ENCODE measurements around the gene RHBDD2.

Gene RHBDD2

DNA sequence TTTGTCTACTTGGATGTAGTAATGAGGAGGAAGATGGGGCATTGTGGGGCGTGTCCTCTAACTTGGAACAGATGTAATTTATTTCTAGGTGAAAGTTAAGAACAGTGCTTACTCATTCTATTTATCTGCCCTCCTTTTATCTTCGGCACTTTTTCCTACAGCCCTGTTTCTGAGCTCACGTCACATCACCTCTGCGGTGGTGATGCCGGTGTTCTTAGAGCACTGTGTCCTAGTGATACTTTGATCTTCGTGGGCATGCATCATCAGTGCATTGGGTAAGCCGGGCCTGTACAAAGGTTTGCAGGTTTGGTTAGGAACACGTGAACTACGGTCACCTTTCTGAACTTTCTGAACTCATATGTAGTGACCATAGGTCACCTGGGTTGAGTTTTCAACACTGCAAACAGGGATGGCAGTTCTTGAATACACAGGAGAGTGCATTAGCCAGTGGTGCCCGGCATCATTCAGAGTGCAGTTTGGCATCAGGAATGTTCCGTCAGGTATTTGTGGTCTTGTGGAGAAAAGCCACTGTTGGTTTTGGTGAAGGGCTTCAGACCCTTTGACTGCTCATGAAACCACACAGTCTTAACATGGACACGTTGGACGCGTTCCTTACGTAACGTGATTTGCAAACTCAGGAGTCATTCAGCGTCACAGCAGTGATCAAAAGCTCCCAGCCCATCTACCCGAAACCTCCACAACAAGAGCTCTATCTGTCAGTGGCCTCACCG is 41.8 kb downstream of the RHBDD2 start:
- DNase-seq, result no peak

DNA sequence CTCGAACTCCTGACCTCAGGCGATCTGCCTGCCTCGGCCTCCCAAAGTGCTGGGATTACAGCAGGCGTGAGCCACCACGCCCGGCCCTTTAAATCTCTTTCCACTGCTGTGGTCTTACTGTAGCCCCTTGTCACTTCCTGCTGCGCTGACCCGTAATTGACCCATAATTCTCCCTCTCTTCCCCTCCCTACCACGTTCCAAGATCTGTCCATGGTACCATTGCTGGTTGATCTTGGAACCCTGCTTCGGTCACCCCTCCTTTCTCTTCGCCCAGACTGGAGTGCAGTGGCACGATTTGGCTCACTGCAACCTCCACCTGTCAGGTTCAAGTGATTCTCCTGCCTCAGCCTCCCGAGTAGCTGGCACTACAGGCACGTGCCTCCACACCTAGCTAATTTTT is 42.6 kb downstream of the RHBDD2 start:
- no peak for DNase-seq

DNA sequence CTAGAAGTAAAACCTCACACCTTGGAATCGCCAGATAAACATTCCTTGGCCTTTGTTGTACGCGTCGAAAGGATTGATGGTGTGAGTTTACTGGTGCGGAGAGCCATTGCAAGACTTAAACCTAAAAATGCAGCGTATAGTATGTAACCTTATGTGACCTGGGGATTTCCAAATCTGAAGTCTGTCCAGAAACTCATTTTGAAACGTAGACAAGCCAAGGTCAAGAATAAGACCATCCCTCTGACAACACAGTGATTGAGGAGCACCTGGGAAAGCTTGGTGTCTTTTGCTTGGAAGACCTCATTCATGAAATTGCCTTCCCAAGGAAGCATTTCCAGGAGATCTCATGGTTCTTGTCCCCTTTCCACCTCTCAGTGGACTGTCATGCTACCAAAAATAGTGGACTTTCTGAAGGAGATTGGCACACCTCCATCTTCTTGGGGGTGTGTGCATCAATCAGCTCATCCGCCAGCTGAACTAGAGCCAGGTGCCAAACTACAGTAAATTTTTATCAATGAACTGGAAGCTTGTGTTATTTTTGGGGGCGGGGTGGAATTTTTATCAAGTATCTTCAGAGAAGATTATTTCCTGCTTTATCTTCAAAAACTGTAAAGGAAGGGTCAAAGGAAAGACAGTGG is 44.3 kb downstream of the RHBDD2 start:
- no peak for DNase-seq

DNA sequence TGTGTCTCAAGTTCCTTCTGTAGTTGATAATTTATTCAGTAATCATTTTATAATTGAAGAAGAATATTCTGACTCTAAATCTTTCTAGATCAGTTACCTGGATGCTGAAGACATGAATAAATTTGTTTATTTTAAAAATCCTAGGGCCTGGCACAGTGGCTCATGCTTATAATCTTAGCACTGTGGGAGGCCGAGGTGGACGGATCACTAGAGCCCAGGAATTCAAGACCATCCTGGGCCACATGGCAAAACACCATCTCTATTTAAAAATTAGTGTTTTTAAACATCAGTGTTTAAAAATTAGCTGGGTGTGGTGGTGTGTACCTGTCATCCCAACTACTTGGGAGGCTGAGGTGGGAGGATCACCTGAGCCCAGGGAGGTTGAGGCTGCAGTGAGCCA is 45.4 kb downstream of the RHBDD2 start:
- DNase-seq, result no peak

DNA sequence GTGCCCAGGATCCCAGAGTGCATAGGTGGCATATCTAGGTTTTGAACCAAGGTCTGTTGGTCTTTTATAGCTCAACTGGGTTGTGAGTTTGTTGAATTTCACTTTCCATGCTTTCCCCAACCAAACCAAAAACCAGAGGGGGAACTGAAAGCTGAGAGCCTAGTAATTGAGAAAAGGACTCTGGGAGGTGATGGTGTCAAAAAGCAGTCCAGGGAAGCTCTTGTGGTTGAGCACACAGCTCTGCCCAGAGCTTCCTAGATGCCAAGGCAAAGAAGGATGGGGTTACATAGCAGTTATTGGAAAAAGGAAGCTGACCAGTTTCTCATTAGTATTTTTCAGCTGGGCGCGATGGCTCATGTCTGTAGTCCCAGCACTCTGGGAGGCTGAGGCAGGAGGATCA is 46.1 kb downstream of the RHBDD2 start:
- DNase-seq, result no peak

DNA sequence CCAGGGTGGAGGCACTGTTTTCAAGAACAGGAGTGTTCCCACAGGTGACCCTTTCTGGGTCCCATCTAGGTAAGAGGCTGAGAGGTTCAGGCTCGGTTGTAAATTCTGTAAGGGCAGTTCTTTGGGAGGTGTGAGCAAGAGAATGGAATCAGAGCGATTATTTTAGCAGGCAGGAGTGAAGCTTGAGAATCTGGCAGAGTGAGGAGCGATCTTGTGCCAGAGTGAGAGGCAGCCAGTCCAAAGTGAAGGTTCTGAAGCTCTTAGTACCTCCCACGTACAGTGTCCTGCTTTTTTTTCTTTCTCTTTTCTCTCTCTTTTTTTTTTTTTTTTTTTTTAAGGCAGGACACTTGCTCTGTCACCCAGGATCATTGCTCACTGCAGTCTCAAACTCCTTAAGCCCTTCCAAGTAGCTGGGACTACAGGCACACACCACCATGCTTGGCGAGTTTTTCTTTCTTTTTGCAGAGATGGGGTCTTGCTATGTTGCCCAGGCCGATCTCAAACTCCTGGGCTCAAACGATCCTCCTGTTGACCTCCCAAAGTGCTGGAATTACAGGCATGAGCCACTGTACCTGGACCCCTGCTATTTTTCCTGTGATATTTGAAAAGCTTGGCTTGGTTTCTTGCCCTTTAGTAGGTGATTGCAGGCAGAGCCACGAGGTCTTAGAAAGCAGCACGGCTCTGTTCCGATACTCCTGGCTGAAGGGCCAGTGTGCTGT is 47.0 kb downstream of the RHBDD2 start:
- no peak for DNase-seq

DNA sequence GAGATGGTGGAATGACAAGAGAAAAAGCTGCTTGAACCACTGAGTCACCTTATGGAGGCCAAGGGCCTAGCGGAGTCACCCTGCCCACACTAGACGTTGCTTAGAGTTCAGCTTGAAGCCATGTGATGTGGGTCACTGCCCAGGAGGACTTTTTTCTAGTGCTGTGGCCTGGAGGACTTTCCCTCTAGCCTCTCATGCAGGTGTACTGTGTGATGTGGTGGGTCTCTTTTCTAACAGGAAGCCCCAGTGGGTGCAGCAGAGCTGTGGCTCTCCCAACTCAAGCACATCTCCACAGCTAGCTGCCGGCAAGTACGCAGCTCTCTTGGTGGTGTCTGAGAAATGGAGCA is 49.7 kb downstream of the RHBDD2 start:
- DNase-seq, result no peak

DNA sequence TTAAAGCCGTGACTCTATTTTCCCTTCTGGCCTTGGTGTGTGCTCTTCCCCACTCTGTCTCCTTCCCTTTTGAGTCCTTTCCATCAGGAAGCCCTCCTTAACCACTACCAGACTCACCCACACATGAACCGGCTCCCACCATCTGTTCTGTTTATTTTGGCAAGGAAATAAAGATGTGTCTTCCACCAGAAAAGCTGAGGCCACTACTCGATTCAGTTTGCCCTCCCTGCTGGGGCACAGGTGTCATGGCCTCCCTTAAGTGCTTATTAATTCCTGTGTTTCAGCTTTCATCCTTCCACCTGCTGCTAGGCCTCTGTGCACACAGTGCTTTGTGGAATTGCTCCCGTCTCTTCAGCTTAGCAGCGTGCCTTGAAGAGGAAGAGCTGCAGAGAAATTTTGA is 52.8 kb downstream of the RHBDD2 start:
- no peak for DNase-seq

DNA sequence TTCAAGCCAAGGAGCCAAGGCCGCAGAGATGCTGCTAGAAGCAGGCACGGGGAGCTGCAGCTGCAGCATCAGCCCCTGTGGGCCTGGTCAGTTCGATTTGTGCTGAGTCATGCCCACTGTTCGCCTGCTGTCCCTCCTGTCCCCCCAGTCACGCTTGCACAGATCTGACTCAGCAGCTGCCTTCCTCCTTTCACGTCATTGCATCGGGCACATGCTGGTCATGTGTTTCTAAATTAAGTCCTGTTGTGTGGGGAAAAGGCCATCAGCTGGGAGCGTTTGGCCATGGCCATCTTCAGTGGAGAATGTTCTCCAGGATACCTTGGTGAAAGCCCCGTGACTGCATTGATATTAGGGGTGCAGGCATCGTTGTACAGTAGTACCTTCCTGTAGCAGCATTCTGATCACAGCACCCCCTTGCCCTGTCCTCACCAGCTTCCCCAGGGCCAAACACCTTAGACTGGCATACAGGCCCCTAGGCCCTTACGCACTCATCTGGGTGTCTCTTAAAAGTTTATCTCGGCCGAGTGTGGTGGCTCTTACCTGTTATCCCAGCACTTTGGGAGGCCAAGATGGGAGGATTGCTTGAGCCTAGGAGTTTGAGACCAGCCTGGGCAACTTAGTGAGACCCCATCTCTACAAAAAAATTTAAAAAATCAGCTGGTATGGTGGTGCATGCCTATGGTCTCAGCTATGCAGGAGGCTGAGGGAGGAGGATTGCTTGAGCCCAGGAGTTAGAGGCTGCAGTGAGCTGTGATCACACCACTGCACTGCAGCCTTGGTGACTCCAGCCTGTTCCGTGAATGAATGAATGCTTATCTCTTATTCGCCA is 59.3 kb downstream of the RHBDD2 start:
- DNase-seq, result no peak

Data from activated gamma-delta T cell (primary cell).